GM12891 (cell line): Measurements from ENCODE around the gene ASTN2.

Experiments
- DNase-seq: peaks from one replicate; pipeline ENCODE4 v3.0.0; 2011; ENCODE audit warnings: low spot score; ENCODE audit not compliant: insufficient read length
- FAIRE-seq: peaks from 2 replicates; lab custom pipeline; 2011; peaks lifted over from hg19 to GRCh38; lab: Jason Lieb, UNC
- PAX5 ChIP-seq: IDR thresholded peaks from 2 replicates; pipeline ENCODE4 v1.6.1; 2011; ENCODE audit warnings: low read length, moderate library complexity, mild to moderate bottlenecking; ENCODE audit not compliant: insufficient read depth, severe bottlenecking
- POLR2A ChIP-seq: IDR thresholded peaks from 2 replicates; pipeline ENCODE4 v1.6.1; 2011; ENCODE audit warnings: low read depth, low read length, control low read depth
- POLR2AphosphoS5 ChIP-seq: IDR thresholded peaks from 2 replicates; pipeline ENCODE4 v1.6.1; 2011; ENCODE audit warnings: low read depth, low read length, control low read depth
- POU2F2 ChIP-seq: IDR thresholded peaks from 2 replicates; pipeline ENCODE4 v1.6.1; 2011; ENCODE audit warnings: low read depth, mild to moderate bottlenecking, control low read depth, low read length, moderate library complexity
- SPI1 ChIP-seq: IDR thresholded peaks from 2 replicates; pipeline ENCODE4 v1.6.1; 2011; ENCODE audit warnings: low read depth, low read length, control low read depth
- TAF1 ChIP-seq: IDR thresholded peaks from 2 replicates; pipeline ENCODE4 v1.6.1; 2011; ENCODE audit warnings: low read depth, low read length, control low read depth

Gene ASTN2

DNA sequence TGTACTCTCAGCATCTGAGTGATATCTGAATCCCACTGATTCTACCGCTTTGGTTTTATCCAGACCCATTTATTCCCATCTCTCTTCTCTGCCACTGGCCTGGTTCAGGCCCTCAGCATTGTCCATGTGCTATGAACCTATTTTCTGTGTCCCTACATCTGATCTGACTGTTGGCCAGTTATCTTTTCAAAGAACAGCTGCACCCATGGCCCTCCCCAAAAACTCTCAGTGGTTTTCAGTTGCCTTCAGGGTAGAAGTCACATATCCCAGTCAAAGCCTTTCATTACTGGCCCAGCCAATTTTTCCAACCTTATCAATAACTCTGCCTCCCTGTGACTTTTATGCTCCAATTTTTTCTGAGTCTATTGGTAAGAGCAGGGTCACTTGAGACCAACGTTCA is 430.7 kb downstream of the ASTN2 start:
- no peak for TF ChIP-seq PAX5
- no peak for FAIRE-seq

GRCh38 chr9:116980582-116981120 is 434.2 kb downstream of the ASTN2 start:
- no peak for FAIRE-seq
- TF ChIP-seq TAF1 (no peak), POU2F2 (no peak), POLR2AphosphoS5 (no peak), SPI1 (no peak), PAX5 (no peak), POLR2A (no peak)
- DNase-seq, result no peak

More for the DNA sequence above, 430.7 kb downstream of the ASTN2 start:
- no peak for DNase-seq

DNA sequence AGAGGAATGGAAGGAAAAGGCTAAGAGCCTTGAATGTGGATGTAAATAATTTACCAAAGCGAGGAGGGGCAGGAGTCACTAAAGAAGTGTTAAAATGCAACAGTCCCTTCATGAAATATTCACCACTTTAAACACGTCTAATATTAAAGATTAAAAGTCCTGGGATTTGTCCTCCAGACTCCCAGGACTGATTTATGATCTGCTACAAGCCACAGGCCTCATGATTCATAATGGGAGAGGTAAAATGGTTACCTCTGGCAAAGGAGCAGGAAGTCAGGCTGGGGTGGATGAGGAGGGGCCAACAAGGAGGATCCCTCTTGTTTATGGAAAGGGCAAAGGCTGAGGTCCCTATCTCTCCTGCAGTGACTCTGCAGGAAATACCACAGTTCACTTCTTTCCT is 435.4 kb downstream of the ASTN2 start:
- no peak for FAIRE-seq
- TF ChIP-seq POLR2AphosphoS5, result no peak
- no peak for TF ChIP-seq PAX5
- no peak for TF ChIP-seq POU2F2
- no peak for TF ChIP-seq TAF1
- TF ChIP-seq POLR2A, result no peak
- no peak for TF ChIP-seq SPI1
- DNase-seq, result no peak

GRCh38 chr9:116978155-116978554 is 436.7 kb downstream of the ASTN2 start:
- DNase-seq, result no peak
- FAIRE-seq, result no peak
- TF ChIP-seq TAF1 (no peak), SPI1 (no peak), POLR2AphosphoS5 (no peak), POLR2A (no peak), PAX5 (no peak), POU2F2 (no peak)

DNA sequence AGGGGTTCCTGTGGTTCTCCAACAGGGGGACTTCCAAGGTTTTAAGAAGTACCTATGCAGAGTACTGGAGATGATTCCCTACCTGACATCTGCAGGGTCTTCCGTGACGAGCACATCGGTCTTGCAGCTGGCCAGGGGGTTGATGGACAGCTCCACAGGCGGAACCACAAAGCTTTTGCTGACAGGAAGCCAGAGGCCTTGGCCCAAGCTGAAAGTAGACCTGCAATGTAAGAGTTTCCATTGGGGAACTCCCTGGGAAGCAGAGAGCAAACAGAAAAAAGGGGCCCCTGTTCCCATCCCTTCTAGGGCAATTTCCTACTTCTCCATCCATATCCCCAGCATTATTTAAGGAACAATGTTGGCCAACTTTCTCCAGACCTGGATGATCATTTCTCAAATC is 439.7 kb downstream of the ASTN2 start:
- TF ChIP-seq SPI1, result no peak
- no peak for TF ChIP-seq POLR2A
- TF ChIP-seq PAX5, result no peak
- TF ChIP-seq TAF1, result no peak
- TF ChIP-seq POLR2AphosphoS5, result no peak
- no peak for TF ChIP-seq POU2F2
- DNase-seq (no peak), FAIRE-seq (no peak)

DNA sequence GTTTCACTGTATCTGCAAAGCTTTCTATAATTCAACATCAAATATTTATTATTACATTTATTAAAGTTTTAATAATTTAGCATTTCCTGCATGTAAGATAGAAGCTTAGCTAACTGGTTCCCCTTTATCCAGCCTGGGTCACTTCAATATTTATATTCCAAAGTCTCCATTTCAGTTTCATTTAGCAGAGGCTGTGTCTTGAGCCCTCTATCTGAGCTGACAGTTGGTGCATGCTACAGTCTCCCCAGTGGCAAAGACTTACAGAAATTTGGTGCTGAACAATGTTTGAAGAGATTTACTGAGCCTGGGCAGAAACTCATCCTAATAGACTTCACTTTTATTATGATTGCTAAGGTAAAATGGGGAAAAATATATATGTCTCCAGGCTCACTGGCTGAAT is 448.7 kb downstream of the ASTN2 start:
- no peak for FAIRE-seq
- no peak for DNase-seq
- TF ChIP-seq PAX5 (no peak), POU2F2 (no peak), POLR2AphosphoS5 (no peak), POLR2A (no peak), TAF1 (no peak), SPI1 (no peak)

GRCh38 chr9:116964258-116964657 is 450.6 kb downstream of the ASTN2 start:
- DNase-seq (no peak), FAIRE-seq (no peak)
- TF ChIP-seq POLR2A, result no peak
- TF ChIP-seq TAF1, result no peak
- no peak for TF ChIP-seq PAX5
- TF ChIP-seq POLR2AphosphoS5, result no peak
- TF ChIP-seq SPI1, result no peak
- TF ChIP-seq POU2F2, result no peak

DNA sequence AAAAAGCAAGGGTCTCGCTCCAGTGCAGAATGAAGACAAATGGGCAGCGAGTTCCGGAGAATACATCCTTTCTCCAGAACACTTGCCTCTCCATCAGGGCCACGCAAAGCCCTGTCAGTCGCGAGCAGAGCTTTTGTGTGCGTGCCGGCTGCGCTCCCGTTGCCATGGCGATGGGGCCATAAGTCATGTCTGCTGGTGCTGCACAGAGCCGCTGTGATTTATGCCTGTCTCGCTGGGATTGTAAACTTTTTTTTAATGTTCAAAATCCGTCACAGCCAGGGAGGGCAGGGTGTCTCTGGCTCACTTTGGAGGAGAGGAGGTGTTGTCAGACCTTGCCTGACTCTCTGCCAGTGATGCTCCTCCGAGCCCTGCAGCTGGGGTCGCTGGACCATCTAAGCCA is 455.0 kb downstream of the ASTN2 start:
- TF ChIP-seq POLR2AphosphoS5 (no peak), TAF1 (no peak), SPI1 (no peak), POLR2A (no peak), PAX5 (no peak), POU2F2 (no peak)
- DNase-seq (no peak), FAIRE-seq (no peak)

DNA sequence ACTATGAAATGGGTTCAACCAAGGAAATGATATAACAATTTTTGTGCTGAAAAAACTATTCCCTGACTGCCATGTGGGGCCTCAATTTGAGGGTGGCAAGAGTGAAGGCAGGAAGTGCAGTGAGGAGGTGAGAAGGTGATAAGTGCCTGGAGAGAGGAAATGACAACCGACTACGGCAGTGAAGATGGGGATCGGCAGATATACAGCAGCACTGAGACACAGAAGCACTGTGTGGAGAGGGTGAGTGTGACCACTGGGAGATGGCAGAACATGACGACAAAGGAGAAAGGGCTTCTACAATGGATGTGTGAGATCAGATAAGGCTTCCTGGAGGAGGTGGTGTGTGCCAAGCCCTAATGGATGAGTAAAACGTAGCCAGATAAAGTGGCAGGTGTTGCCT is 456.0 kb downstream of the ASTN2 start:
- FAIRE-seq (no peak), DNase-seq (no peak)
- TF ChIP-seq TAF1 (no peak), SPI1 (no peak), POLR2A (no peak), PAX5 (no peak), POLR2AphosphoS5 (no peak), POU2F2 (no peak)

- DNase-seq, result no peak
- no peak for FAIRE-seq
- TF ChIP-seq POLR2AphosphoS5 (no peak), SPI1 (no peak), TAF1 (no peak), POLR2A (no peak), POU2F2 (no peak), PAX5 (no peak)
Observed at GRCh38 chr9:116954731-116955130, 460.1 kb downstream of the ASTN2 start.
